Kidney epithelial cell (primary cell): ENCODE measurements around the gene LAMTOR3. TPM values are rescaled to one million over a fixed set of nuclear protein-coding genes. Genes with fewer than 3 reads are reported as not detected.

Source experiments
- DNase-seq: peaks from one replicate; pipeline ENCODE4 v3.0.0-alpha.2; 2010; ENCODE audit warnings: low read depth
- H3K27me3 ChIP-seq: 2 replicates; pipeline ENCODE4 v1.6.0; 2011; ENCODE audit warnings: low read length; ENCODE audit not compliant: control insufficient read depth, insufficient read depth
- H3K36me3 ChIP-seq: 2 replicates; pipeline ENCODE4 v1.5.1; 2011; ENCODE audit warnings: low read length; ENCODE audit not compliant: control insufficient read depth, insufficient read depth
- H3K4me3 ChIP-seq: 2 replicates; pipeline ENCODE4 v1.5.1; 2011; ENCODE audit warnings: low read depth, mild to moderate bottlenecking, control low read depth, low read length
- total RNA-seq: library from RNA; depleted of rRNA; stranded (reverse); fragments of >200 nt; gene quantifications from 2 replicates; pipeline ENCODE4 v1.2.3, GENCODE V29; 2015
- TF ChIP-seq, protein P1 (sequence below): IDR thresholded peaks from 2 replicates; pipeline ENCODE4 v1.5.1; 2011; ENCODE audit warnings: mild to moderate bottlenecking, moderate library complexity, low read length, control low read depth, inconsistent platforms; ENCODE audit not compliant: insufficient read depth, poor library complexity, severe bottlenecking

The LAMTOR3 gene
- total RNA-seq, 1 donor from 2014 or later, result 71.4 TPM

DNA sequence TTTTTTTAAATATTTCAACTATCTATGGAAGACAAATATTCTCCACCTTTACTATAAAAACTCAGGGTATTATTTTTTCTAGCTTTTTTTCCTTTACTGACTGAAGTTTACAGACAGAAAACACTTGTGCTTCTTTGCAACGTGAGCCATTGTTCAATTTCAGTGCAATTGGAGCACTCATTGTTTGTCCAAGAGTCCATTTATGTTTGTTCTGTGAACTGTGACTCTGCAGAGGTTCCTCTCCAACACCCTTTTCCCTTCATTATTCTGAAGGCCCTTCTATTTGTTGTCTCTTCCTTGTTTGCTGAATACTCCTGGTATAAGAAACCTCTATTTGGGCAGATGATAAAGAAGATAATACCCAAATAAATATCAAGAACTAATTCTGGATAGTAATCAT is 40.2 kb downstream of the LAMTOR3 start:
- Histone ChIP-seq H3K36me3 (no peaks in the 10 kb centered on the region), H3K27me3 (no peaks in the 10 kb centered on the region), H3K4me3 (no peak overlapping the region)
- TF ChIP-seq, protein P1, sequence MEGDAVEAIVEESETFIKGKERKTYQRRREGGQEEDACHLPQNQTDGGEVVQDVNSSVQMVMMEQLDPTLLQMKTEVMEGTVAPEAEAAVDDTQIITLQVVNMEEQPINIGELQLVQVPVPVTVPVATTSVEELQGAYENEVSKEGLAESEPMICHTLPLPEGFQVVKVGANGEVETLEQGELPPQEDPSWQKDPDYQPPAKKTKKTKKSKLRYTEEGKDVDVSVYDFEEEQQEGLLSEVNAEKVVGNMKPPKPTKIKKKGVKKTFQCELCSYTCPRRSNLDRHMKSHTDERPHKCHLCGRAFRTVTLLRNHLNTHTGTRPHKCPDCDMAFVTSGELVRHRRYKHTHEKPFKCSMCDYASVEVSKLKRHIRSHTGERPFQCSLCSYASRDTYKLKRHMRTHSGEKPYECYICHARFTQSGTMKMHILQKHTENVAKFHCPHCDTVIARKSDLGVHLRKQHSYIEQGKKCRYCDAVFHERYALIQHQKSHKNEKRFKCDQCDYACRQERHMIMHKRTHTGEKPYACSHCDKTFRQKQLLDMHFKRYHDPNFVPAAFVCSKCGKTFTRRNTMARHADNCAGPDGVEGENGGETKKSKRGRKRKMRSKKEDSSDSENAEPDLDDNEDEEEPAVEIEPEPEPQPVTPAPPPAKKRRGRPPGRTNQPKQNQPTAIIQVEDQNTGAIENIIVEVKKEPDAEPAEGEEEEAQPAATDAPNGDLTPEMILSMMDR, result no peak
- no peak for DNase-seq

DNA sequence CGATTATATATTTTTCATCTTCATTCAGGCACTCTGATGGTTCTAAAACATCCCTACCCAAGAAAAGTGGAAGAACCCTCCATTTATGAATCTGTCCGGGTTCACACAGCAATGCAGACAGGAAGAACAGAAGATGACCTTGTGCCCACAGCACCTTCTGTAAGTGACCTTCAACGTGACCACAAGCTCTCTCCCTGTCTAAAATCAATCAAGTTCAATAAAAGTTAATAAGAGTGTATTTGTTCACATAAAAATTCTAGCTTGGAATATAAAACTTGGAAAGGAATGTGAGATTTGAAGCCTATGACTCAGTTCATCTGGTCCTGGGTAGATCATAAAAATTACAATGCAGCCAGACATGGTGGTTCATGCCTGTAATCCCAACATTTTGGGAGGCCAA is 41.0 kb downstream of the LAMTOR3 start:
- H3K36me3 ChIP-seq, result no peaks in the 10 kb centered on the region
- H3K27me3 ChIP-seq, result no peaks in the 10 kb centered on the region
- no peak overlapping the region for H3K4me3 ChIP-seq
- TF ChIP-seq, protein P1, result no peak
- no peak for DNase-seq

DNA sequence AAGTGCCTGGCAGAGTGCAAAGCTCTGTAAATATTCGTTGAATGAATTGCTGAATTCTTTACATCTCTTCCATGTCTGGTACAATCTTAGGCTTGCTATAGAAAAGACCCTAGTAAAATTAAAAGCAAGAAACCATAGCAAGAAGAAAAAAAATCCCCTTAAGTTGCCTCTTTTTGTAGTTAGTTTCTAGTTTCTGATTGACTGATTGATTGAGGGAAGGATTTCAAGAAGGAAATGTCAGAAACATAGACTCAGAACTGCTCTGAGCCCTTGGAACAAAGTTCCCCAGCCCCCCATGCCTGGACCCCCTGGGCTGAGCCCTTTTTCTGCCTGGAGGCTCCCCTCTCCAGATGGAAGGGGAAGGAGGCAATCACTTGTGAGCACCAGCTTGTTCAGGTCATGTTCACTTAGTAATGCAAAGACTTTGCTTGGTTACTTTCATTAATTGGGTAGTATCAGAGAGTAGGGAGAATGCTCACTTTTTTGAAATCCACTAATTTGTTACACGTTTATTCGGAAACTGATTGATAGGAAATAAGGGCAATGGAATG is 42.0 kb downstream of the LAMTOR3 start:
- DNase-seq, result no peak
- Histone ChIP-seq H3K36me3 (no peaks in the 10 kb centered on the region), H3K27me3 (no peaks in the 10 kb centered on the region), H3K4me3 (no peak overlapping the region)
- TF ChIP-seq, protein P1, result no peak

DNA sequence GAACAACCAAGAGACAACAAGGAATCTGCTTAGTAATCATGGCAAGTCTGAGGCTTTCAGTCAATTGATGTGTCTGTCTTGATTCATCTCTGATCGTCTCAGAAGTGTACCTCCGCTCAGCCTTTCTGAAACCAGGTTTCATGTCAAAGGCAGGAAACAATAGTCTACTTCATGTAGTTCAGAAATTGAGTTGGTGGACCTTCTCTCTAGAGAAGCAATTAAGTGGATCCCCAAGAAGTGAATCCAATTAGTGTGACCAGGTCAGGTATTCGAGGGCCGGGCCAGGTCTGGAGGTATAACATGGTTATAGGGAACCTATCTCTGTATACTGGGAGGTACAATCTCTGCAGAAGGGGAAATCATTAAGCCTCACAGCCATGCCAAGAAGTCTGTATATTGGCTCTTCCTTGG is 45.6 kb downstream of the LAMTOR3 start:
- H3K36me3 ChIP-seq, result no peaks in the 10 kb centered on the region
- TF ChIP-seq, protein P1, result no peak
- no peak overlapping the region for H3K4me3 ChIP-seq
- DNase-seq, result no peak
- no peaks in the 10 kb centered on the region for H3K27me3 ChIP-seq

DNA sequence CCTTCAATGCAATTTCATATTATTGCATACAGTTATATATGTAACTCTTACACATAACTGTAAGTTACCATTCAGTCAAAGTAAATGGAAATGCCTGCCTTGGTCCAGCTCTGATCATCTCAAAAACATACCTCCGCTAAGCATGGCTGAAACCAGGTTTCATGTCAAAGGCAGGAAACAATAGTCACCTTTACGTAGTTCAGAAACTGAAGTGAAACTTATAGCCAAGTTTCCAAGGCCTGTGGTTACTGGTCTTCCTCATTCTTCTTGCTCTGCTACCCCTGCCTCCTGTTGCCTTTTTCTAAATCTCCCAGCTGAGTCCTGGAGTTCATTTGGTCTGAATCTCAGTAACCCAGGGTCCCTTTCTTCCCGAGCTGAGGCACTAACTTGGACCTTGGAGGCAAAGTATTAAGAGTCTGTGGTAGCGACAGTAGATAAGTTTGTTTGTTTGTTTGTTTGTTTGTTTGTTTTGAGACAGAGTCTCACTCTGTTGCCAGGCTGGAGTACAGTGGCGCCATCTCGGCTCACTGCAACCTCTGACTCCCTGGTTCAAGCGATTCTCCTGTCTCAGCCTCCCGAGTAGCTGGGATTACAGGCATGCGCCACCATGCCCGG is 46.8 kb downstream of the LAMTOR3 start:
- DNase-seq, result no peak
- Histone ChIP-seq H3K36me3 (no peaks in the 10 kb centered on the region), H3K4me3 (no peak overlapping the region), H3K27me3 (no peaks in the 10 kb centered on the region)
- TF ChIP-seq, protein P1, result no peak

DNA sequence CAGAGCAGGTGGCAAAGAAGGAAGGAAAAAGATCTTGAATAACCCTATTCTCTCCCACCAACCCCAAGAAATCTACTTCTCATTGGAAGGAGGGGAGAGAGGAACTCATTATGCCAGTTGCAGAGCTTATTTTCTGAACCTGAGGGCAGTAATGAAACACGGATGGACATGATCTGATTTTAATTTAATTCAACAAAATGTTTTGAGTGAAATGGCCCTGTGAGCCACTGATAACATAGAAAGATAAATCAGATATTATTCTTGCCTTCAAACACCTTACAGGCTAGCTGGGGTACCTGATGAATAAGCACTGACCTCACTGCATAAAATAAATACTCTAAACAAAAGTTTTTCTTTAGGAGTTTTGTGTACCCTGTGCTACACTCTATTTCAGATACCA is 47.3 kb downstream of the LAMTOR3 start:
- TF ChIP-seq, protein P1, result no peak
- H3K4me3 ChIP-seq, result no peak overlapping the region
- no peaks in the 10 kb centered on the region for H3K36me3 ChIP-seq
- DNase-seq, result no peak
- H3K27me3 ChIP-seq, result no peaks in the 10 kb centered on the region
